Stimulated activated CD8-positive, alpha-beta memory T cell treated with anti-CD3 and anti-CD28 coated beads, Interleukin-15, amount 100 ng/mL, for 24 hours (primary cell): ENCODE results near the gene HOXB8.

Source experiments
- DNase-seq: peaks from one replicate; pipeline ENCODE4 v3.0.0-alpha.2; 2020; ENCODE audit warnings: low read depth

The HOXB8 gene

GRCh38 chr17:48567646-48568354 lies 47.3 kb downstream of the HOXB8 start:
- DNase-seq = no peak

DNA sequence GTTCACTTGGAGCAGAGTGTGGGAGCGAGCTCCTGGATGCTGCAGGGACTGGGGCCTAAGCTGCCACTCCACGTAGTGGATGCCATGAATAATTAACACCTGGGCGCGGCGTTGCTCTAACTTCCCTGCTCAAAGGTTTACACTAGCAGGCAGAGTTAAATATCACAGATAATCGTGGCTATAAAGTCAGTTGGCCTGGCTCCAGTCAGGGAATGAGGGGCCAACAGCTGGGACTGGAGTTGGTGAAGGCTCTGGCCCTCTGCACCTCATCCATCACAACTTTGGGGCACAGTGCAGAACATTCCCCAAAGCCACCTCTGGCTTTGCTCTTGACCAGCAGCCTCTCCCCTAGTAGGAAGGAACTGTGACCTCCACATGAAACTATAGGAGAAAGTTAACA lies 47.9 kb downstream of the HOXB8 start:
- DNase-seq = no peak

DNA sequence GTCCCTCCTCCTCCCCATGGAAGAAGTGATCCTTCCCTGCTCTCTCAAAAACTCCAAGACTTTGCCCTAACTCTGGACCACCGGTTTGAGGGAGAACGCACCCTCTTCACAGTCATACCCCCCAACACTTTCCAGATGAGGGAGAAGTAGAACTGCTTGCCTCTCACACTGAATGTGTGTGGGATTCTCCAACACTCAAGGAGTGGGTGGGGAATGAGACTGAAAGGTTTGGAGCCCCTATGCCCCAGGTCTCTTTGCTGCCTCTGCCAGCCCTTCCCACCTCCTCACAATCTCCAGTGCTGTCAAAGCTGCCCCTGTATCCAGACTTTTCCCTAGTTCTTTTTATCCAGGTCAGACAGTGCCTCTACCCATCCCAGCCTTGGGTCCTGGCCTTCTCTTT lies 48.4 kb downstream of the HOXB8 start:
- DNase-seq = no peak

DNA sequence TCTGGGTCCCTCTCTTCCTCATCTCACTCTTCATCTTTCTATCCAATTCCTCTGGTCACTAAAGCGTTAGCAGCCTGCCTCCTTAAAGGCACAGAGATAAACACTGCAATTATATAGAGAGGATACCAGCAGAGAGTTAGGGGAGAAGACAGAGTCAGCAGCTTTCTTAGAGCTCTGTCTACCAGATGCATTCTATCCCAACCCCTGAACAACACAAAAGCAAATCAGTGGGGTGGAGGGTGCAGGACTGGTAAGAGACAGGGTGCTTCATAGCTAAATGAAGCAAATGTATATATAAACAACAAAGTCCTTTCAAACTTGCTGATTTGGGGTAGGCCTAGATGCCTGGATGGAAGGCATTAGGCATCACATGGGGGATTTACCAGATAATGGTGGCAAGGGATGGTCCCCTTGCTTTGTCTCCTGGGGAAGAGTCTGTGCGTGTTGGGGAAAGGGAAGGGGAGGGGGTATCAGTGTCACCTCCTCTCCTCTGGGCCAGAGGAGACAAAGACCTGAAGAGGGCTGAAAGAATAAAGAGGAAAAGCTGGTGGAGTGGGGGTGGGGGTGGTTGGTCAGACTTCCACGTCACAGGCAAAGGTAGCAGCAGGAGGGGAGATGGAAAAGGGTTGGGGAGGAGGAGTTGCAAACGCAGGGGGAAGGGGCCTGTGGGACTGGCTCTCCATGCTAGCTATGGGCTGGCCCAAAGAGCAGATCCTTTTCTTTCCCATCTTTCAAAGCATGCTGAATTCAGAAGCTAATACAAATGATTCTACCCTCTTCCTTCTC lies 49.0 kb downstream of the HOXB8 start:
- no peak for DNase-seq

- no peak for DNase-seq
Measured at GRCh38 chr17:48565022-48565554, 50.0 kb downstream of the HOXB8 start.

- DNase-seq = no peak
Measured at GRCh38 chr17:48564188-48565021, 50.7 kb downstream of the HOXB8 start.

DNA sequence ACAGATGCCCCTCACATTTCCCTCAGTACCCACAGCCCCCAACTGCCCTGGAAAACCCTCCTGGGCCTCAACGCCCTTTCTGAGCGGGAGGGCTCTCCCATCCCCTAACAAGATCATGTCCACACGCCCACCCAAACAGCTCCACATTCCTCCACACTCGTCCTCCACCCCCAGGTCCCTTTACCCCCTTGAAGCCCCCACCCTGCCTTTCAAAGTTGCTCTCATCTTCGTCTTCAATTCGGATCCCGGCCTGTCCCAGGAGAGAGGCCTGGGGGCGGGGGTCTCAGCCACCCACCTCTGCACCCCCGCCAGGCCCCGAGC lies 51.3 kb downstream of the HOXB8 start:
- no peak for DNase-seq

DNA sequence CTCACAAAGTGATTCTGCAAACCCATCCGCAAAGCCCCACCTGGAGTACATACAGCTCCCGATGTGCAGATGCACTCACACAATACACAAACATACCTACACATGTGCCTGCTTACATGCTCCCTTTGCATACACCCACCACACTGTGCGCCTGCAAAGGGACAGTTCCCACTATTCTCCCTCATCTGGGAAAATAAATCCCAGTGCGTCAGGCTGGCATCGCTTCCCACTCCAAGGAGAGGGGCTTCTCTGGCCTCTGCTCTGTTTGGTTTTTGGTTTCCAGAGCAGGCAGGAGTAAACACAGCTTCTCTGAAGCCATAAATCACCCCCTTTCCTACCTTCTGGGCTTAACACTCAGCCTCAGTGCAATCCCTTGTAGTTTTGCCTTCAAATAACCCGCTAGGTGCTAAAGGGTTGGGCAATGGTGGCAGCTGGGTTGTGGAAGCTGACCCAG lies 51.7 kb downstream of the HOXB8 start:
- DNase-seq = no peak

GRCh38 chr17:48562934-48563333 lies 52.2 kb downstream of the HOXB8 start:
- DNase-seq = no peak
